Osteoblast (primary cell): ENCODE measurements around the gene GCN1. TPM values are rescaled to one million over a fixed set of nuclear protein-coding genes. Genes with fewer than 3 reads are reported as not detected.

ENCODE experiments used
- DNase-seq: peaks from one replicate; pipeline ENCODE4 v3.0.0; 2011; ENCODE audit warnings: low spot score, mixed read lengths; ENCODE audit not compliant: insufficient read length; ENCODE audit errors: missing footprints
- H2AFZ ChIP-seq: 2 replicates; pipeline ENCODE4 v1.6.0; 2011; ENCODE audit warnings: mild to moderate bottlenecking, low read length
- H3K27ac ChIP-seq: 2 replicates; pipeline ENCODE4 v1.5.1; 2011; ENCODE audit warnings: mild to moderate bottlenecking, low read depth, low read length, moderate library complexity
- H3K27me3 ChIP-seq: 2 replicates; pipeline ENCODE4 v1.6.0; 2012; ENCODE audit warnings: mild to moderate bottlenecking, control low read depth, inconsistent platforms, low read length, moderate library complexity; ENCODE audit not compliant: insufficient read depth
- H3K36me3 ChIP-seq: 2 replicates; pipeline ENCODE4 v1.5.1; 2011; ENCODE audit warnings: mild to moderate bottlenecking, low read length, control low read depth, moderate library complexity; ENCODE audit not compliant: insufficient read depth
- H3K4me1 ChIP-seq: 2 replicates; pipeline ENCODE4 v1.5.1; 2011; ENCODE audit warnings: mild to moderate bottlenecking, low read length, control low read depth, moderate library complexity; ENCODE audit not compliant: insufficient read depth
- H3K4me2 ChIP-seq: 2 replicates; pipeline ENCODE4 v1.6.0; 2011; ENCODE audit warnings: mild to moderate bottlenecking, low read length; ENCODE audit not compliant: insufficient read depth
- H3K4me3 ChIP-seq: fragments of 200-600 bp; sonication (generic); 3 replicates; pipeline ENCODE4 v1.5.1; 2012; ENCODE audit warnings: mild to moderate bottlenecking, low read length, inconsistent platforms; ENCODE audit not compliant: insufficient read depth
- H3K79me2 ChIP-seq: 2 replicates; pipeline ENCODE4 v1.6.0; 2012; ENCODE audit warnings: mild to moderate bottlenecking, low read length, control low read depth, inconsistent platforms; ENCODE audit not compliant: insufficient read depth
- H3K9me3 ChIP-seq: 2 replicates; pipeline ENCODE4 v1.5.1; 2011; ENCODE audit warnings: low read depth, low read length, control low read depth
- H4K20me1 ChIP-seq: 2 replicates; pipeline ENCODE4 v1.6.0; 2012; ENCODE audit warnings: mild to moderate bottlenecking, low read length, control low read depth; ENCODE audit not compliant: insufficient read depth
- CTCF ChIP-seq: IDR thresholded peaks from 2 replicates; pipeline ENCODE4 v1.5.1; 2011; ENCODE audit warnings: mild to moderate bottlenecking, low read depth, low read length, moderate library complexity; ENCODE audit errors: extremely low read depth
- total RNA-seq: library from RNA; depleted of rRNA; stranded (reverse); fragments of >200 nt; gene quantifications from 2 replicates; pipeline ENCODE4 v1.2.3, GENCODE V29; 2012

Gene GCN1
- total RNA-seq, 1 donor = 103 TPM

- Histone ChIP-seq H3K4me3 (no peak overlapping the region), H3K27ac (no peak overlapping the region), H2AFZ (no peak overlapping the region), H3K4me2 (no peak overlapping the region), H4K20me1 (peaks cover 25% of the 10 kb centered on the region), H3K9me3 (no peaks in the 10 kb centered on the region), H3K79me2 (peaks cover 28% of the 10 kb centered on the region), H3K4me1 (no peaks in the 10 kb centered on the region), H3K36me3 (peaks cover 44% of the 10 kb centered on the region), H3K27me3 (no peaks in the 10 kb centered on the region)
- no peak for TF ChIP-seq CTCF
- peak; percentile 86 for DNase-seq
Observed at GRCh38 chr12:120095736-120096135, 98.8 kb downstream of the GCN1 start.

GRCh38 chr12:120095331-120095730, 99.2 kb downstream of the GCN1 start:
- no peak overlapping the region for H3K27ac ChIP-seq
- H4K20me1 ChIP-seq = peaks cover 21% of the 10 kb centered on the region
- peaks cover 24% of the 10 kb centered on the region for H3K79me2 ChIP-seq
- H3K36me3 ChIP-seq = peaks cover 40% of the 10 kb centered on the region
- no peak overlapping the region for H3K4me2 ChIP-seq
- no peaks in the 10 kb centered on the region for H3K4me1 ChIP-seq
- H3K9me3 ChIP-seq = no peaks in the 10 kb centered on the region
- DNase-seq = no peak
- H2AFZ ChIP-seq = no peak overlapping the region
- no peaks in the 10 kb centered on the region for H3K27me3 ChIP-seq
- H3K4me3 ChIP-seq = no peak overlapping the region
- TF ChIP-seq CTCF = no peak

DNA sequence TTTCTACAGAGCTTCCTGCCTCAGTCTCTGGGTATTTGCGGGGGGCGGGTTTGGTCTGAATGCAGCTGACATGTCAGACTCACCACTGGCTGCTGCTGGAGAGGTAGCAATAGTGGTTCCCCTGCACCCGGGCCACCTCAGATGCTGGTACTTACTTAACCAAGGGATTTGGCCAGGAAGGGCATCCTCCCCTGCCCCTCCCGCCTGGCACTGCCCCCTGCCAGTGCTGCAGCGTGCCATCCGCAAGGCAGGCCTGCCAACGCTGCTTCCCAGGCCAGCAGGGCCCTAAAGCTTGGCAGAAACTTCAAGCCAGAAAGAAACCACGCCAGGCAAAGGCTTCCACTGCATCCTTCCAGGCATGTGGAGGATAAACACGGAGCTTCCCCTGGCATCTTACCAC, 100.0 kb downstream of the GCN1 start:
- Histone ChIP-seq H3K9me3 (no peaks in the 10 kb centered on the region), H3K4me3 (no peak overlapping the region), H3K4me1 (no peaks in the 10 kb centered on the region), H3K27ac (no peak overlapping the region), H3K36me3 (peaks cover 38% of the 10 kb centered on the region), H2AFZ (no peak overlapping the region), H3K4me2 (no peak overlapping the region), H3K79me2 (peaks cover 15% of the 10 kb centered on the region), H3K27me3 (no peaks in the 10 kb centered on the region), H4K20me1 (peaks cover 17% of the 10 kb centered on the region)
- peak; percentile 68 for DNase-seq
- TF ChIP-seq CTCF = no peak

GRCh38 chr12:120093592-120094355, 100.7 kb downstream of the GCN1 start:
- no peak for TF ChIP-seq CTCF
- no peak overlapping the region for H3K4me2 ChIP-seq
- H3K4me3 ChIP-seq = no peak overlapping the region
- no peak overlapping the region for H3K27ac ChIP-seq
- no peaks in the 10 kb centered on the region for H3K4me1 ChIP-seq
- peaks cover 10% of the 10 kb centered on the region for H3K79me2 ChIP-seq
- H4K20me1 ChIP-seq = peaks cover 17% of the 10 kb centered on the region
- DNase-seq = peak; percentile 75
- peaks cover 35% of the 10 kb centered on the region for H3K36me3 ChIP-seq
- no peaks in the 10 kb centered on the region for H3K9me3 ChIP-seq
- no peak overlapping the region for H2AFZ ChIP-seq
- H3K27me3 ChIP-seq = no peaks in the 10 kb centered on the region
